ENCODE data around the gene GH1.
"Not testable (repeated sequence)": the region's sequence is repeated elsewhere in the genome, so short reads cannot be mapped to it uniquely, and the experiment has no call there.

GH1 gene

DNA sequence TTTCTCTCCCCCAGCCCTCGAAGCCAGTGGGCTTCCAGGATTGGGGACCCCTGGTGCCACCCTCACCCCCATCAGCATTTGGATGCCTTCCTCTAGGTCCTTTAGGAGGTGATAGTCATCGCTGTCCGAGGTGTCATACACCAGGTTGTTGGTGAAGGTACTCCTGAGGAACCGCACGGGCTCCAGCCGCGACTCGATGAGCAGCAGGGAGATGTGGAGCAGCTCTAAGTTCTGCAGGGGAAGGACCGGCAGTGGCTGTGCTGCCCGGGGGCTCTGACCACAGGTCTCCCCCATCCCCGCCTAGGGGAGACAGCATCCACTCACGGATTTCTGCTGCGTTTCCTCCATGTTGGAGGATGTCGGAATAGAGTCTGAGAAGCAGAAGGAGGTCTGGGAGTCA, 8.5 kb downstream of the GH1 start:
- no peak for TF ChIP-seq CTCF (IDR thresholded peaks at IDR 0.05; ENCODE audit: control insufficient read depth, insufficient read depth, low read depth, low read length, missing control alignments)
- no peak overlapping the region for H3K4me3 ChIP-seq (ENCODE audit: control insufficient read depth, low read depth, low read length)
- no peak for DNase-seq (ENCODE audit: low read depth)

GRCh38 chr17:63909586-63909985, 9.1 kb downstream of the GH1 start:
- not testable (repeated sequence) for DNase-seq (ENCODE audit: low read depth)

DNA sequence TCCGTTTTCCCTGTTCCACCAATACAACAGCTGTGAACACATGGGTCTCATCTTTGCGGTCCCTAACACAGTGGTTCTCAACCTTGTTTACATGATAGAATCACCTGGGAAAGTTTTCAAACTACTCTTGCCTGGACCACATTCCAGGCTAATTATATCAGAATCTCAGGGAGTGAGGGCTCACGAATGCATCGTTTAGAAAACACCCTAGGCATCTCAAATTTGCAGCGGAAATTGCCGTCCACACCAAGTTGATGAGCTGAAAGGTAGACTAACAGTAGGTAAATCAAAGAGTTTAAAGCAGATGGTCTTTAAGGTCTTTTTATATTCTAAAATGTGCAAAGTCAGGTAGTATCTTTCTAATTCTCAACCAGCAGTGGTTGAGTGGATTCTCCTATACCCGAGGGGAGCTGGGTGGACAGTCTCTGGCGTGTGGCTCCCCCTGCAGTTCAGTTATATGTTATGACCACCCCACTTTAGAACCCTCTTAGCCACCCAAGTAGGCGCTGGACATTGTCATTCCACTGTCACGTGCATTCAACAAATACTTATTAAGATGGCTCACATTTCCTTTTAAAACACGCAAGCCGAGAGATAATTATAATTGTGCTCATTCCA, 11.4 kb downstream of the GH1 start:
- not testable (repeated sequence) for DNase-seq (ENCODE audit: low read depth); H3K4me3 ChIP-seq (ENCODE audit: control insufficient read depth, low read depth, low read length)
- peak; percentile 11 for TF ChIP-seq CTCF (IDR thresholded peaks at IDR 0.05; ENCODE audit: control insufficient read depth, insufficient read depth, low read depth, low read length, missing control alignments)

More at GRCh38 chr17:63909586-63909985, 9.1 kb downstream of the GH1 start:
- not testable (repeated sequence) for H3K4me3 ChIP-seq (ENCODE audit: control insufficient read depth, low read depth, low read length)

- not testable (repeated sequence) for DNase-seq (ENCODE audit: low read depth); H3K4me3 ChIP-seq (ENCODE audit: control insufficient read depth, low read depth, low read length)
Measured at GRCh38 chr17:63904796-63905195, 13.8 kb downstream of the GH1 start.

DNA sequence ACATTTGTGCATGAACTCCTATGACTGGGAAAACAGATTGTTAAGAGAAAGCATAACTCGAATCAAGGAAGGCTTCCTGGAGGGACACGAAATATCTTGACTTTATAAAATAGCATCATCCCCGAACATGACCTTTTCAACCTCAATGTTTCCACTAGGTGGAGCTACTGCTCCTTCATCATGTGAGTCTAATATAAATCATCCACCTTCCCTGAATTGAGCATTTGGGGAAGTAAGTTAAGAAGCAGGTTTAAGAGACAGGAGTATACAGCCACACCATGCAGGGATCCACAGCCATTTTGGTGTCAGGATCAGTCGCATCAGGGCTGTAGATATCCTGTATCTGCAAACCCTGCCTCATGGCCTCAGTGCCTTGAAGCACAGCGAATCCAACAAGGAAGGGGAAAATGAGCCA, 14.8 kb downstream of the GH1 start:
- peak; percentile 24 for TF ChIP-seq CTCF (IDR thresholded peaks at IDR 0.05; ENCODE audit: control insufficient read depth, insufficient read depth, low read depth, low read length, missing control alignments)
- H3K4me3 ChIP-seq (ENCODE audit: control insufficient read depth, low read depth, low read length); DNase-seq (ENCODE audit: low read depth): not testable (repeated sequence)

DNA sequence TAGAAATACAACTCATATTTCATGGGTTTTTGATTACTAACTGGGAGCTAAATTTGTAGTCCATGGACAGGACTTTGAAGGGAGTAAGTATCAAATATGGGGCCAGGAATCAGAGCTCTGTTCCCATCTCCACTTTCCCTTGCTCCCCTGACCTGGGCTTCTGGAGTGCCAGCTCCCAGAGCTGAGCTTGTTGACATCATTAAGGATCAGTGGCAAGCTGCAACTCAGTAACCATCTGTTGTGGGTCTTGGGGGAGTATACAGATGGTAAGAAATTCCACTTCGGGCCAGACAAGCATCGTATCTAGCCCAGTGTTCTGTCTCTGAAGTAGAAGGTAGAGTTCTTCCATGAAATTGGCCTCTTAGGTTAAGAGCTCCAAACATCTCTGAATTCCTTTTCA, 16.7 kb downstream of the GH1 start:
- DNase-seq (ENCODE audit: low read depth); H3K4me3 ChIP-seq (ENCODE audit: control insufficient read depth, low read depth, low read length): not testable (repeated sequence)

DNA sequence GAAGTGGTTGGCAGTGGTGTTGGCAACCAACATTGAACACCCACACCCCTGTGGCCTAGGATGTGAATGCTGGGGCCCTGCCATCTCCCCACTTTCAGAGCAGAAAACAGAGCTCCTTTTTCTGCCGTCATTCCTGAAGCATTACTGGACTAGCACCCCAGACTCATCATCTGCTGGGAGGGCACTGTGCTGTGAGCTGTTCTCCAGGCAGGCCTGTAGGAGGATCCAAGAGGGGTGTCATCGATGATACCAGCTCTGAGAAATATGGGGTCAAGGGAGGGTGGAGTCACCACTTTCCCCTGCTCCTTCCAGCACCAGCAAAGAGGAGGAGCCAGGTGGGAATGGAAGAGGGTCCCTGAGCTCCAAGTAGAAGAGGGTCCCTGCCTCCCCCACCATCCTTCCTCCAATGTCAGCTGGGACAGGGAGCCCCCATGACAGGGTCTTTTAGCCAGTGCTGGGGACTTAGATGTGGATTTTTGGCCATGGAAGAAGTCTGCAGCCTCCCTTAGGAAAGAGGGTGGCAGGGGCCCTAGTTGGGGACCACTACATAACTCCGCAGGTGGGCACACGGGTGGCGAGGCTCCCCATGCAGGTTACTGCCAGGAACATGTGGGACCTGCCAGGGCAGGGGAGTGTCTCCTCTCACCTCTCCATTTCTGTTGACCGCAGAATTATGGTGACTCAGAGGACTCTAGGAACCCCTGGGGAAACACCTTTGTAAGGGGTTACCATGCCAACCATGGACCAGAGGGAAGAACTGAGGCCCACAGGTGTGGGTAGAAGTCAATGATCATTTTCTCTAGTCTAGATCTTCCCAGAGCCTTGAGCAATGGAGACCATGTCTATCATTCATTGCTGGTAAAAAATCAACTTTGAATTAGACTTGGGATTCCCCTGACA, 19.5 kb downstream of the GH1 start:
- peak; percentile 3 for TF ChIP-seq CTCF (IDR thresholded peaks at IDR 0.05; ENCODE audit: control insufficient read depth, insufficient read depth, low read depth, low read length, missing control alignments)
- not testable (repeated sequence) for DNase-seq (ENCODE audit: low read depth); H3K4me3 ChIP-seq (ENCODE audit: control insufficient read depth, low read depth, low read length)

- DNase-seq (ENCODE audit: low read depth); H3K4me3 ChIP-seq (ENCODE audit: control insufficient read depth, low read depth, low read length): not testable (repeated sequence)
Measured at GRCh38 chr17:63896524-63897354, 21.9 kb downstream of the GH1 start, which contains the start of gene CSH1. TSS of gene CSH1 (minus strand) at chr17:63896574. CDS start at chr17:63896511, 63 bp downstream.

- H3K4me3 ChIP-seq (ENCODE audit: control insufficient read depth, low read depth, low read length), result not testable (repeated sequence)
Measured at GRCh38 chr17:63894821-63895220, 23.8 kb downstream of the GH1 start.

DNA sequence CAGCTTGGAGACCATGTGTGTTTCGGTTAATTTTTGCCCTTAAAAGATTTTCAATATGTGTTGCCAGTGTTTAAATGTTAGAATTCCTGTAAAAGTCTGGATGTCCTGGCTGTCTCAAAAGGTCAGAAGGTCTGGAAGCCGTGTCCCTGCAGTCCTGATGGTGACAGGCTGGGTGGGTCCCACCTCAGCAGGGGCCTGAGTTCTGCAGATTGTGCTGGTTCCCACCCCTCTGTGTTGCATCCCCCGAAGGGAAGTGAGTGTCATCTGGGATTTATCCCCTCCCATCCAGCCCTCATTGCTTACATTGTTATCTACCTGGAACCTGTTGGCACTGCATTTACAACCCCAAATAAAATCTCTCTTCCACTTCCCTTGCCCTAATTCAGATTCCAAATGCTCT, 24.6 kb downstream of the GH1 start:
- DNase-seq (ENCODE audit: low read depth), result not testable (repeated sequence)

More at GRCh38 chr17:63894821-63895220, 23.8 kb downstream of the GH1 start:
- DNase-seq (ENCODE audit: low read depth), result not testable (repeated sequence)

More for the DNA sequence above, 24.6 kb downstream of the GH1 start:
- not testable (repeated sequence) for H3K4me3 ChIP-seq (ENCODE audit: control insufficient read depth, low read depth, low read length)

Data from AG09309 (cell line).